IPS-18a (cell line): ENCODE results near the gene CCDC137.

Source experiments
- H3K27ac ChIP-seq: one replicate; pipeline ENCODE4 v1.5.1; 2013; ENCODE audit warnings: low read length
- H3K27me3 ChIP-seq: one replicate; pipeline ENCODE4 v1.6.1; 2013; ENCODE audit warnings: mild to moderate bottlenecking, low read length; ENCODE audit not compliant: control insufficient read depth, insufficient read depth
- H3K36me3 ChIP-seq: one replicate; pipeline ENCODE4 v1.6.1; 2013; ENCODE audit warnings: low read depth, low read length; ENCODE audit not compliant: control insufficient read depth
- H3K4me1 ChIP-seq: one replicate; pipeline ENCODE4 v1.6.1; 2013; ENCODE audit warnings: low read depth, low read length; ENCODE audit not compliant: control insufficient read depth
- H3K4me3 ChIP-seq: one replicate; pipeline ENCODE4 v1.5.1; 2013; ENCODE audit warnings: low read length
- H3K9ac ChIP-seq: one replicate; pipeline ENCODE4 v1.6.1; 2013; ENCODE audit warnings: mild to moderate bottlenecking, low read length, moderate library complexity
- H3K9me3 ChIP-seq: one replicate; pipeline ENCODE4 v1.6.1; 2013; ENCODE audit warnings: low read depth, low read length; ENCODE audit not compliant: control insufficient read depth

Gene CCDC137

GRCh38 chr17:81685108-81685507, 18.6 kb downstream of the CCDC137 start:
- H3K27ac ChIP-seq: no peak overlapping the region
- H3K9me3 ChIP-seq: no peaks in the 10 kb centered on the region
- H3K9ac ChIP-seq: peak overlapping the region; percentile 77
- H3K27me3 ChIP-seq: no peaks in the 10 kb centered on the region
- H3K36me3 ChIP-seq: peaks cover 27% of the 10 kb centered on the region
- H3K4me1 ChIP-seq: peaks cover 9% of the 10 kb centered on the region
- peak overlapping the region; percentile 91 for H3K4me3 ChIP-seq

- peaks cover 34% of the 10 kb centered on the region for H3K36me3 ChIP-seq
- H3K4me3 ChIP-seq: no peak overlapping the region
- H3K9me3 ChIP-seq: no peaks in the 10 kb centered on the region
- no peaks in the 10 kb centered on the region for H3K27me3 ChIP-seq
- no peak overlapping the region for H3K27ac ChIP-seq
- H3K4me1 ChIP-seq: peaks cover 9% of the 10 kb centered on the region
- no peak overlapping the region for H3K9ac ChIP-seq
These were observed 20.1 kb downstream of the CCDC137 start for GRCh38 chr17:81686614-81687013.

GRCh38 chr17:81687770-81688541, 21.4 kb downstream of the CCDC137 start:
- Histone ChIP-seq H3K27ac (no peak overlapping the region), H3K4me1 (peaks cover 7% of the 10 kb centered on the region), H3K9me3 (no peaks in the 10 kb centered on the region), H3K4me3 (no peak overlapping the region), H3K9ac (no peak overlapping the region), H3K36me3 (peaks cover 43% of the 10 kb centered on the region), H3K27me3 (no peaks in the 10 kb centered on the region)

GRCh38 chr17:81688616-81689015, 22.1 kb downstream of the CCDC137 start:
- no peak overlapping the region for H3K4me3 ChIP-seq
- no peak overlapping the region for H3K9ac ChIP-seq
- no peaks in the 10 kb centered on the region for H3K9me3 ChIP-seq
- H3K27me3 ChIP-seq: no peaks in the 10 kb centered on the region
- peaks cover 43% of the 10 kb centered on the region for H3K36me3 ChIP-seq
- no peak overlapping the region for H3K27ac ChIP-seq
- peaks cover 7% of the 10 kb centered on the region for H3K4me1 ChIP-seq

GRCh38 chr17:81690066-81690465, 23.5 kb downstream of the CCDC137 start:
- Histone ChIP-seq H3K36me3 (peaks cover 54% of the 10 kb centered on the region), H3K9ac (no peak overlapping the region), H3K27ac (no peak overlapping the region), H3K27me3 (no peaks in the 10 kb centered on the region), H3K4me3 (no peak overlapping the region), H3K9me3 (no peaks in the 10 kb centered on the region), H3K4me1 (no peaks in the 10 kb centered on the region)

GRCh38 chr17:81690549-81690948, 24.0 kb downstream of the CCDC137 start:
- no peaks in the 10 kb centered on the region for H3K4me1 ChIP-seq
- H3K27ac ChIP-seq: no peak overlapping the region
- no peaks in the 10 kb centered on the region for H3K27me3 ChIP-seq
- H3K9me3 ChIP-seq: no peaks in the 10 kb centered on the region
- no peak overlapping the region for H3K9ac ChIP-seq
- H3K36me3 ChIP-seq: peaks cover 58% of the 10 kb centered on the region
- H3K4me3 ChIP-seq: no peak overlapping the region

- Histone ChIP-seq H3K27me3 (no peaks in the 10 kb centered on the region), H3K36me3 (peaks cover 57% of the 10 kb centered on the region), H3K4me1 (no peaks in the 10 kb centered on the region), H3K9me3 (no peaks in the 10 kb centered on the region), H3K9ac (no peak overlapping the region), H3K27ac (no peak overlapping the region), H3K4me3 (no peak overlapping the region)
These were observed 24.7 kb downstream of the CCDC137 start for GRCh38 chr17:81691196-81691595.

GRCh38 chr17:81691608-81692007, 25.1 kb downstream of the CCDC137 start:
- Histone ChIP-seq H3K36me3 (peaks cover 53% of the 10 kb centered on the region), H3K27me3 (no peaks in the 10 kb centered on the region), H3K9me3 (no peaks in the 10 kb centered on the region), H3K4me1 (no peaks in the 10 kb centered on the region), H3K4me3 (no peak overlapping the region), H3K9ac (no peak overlapping the region), H3K27ac (no peak overlapping the region)

- Histone ChIP-seq H3K27ac (no peak overlapping the region), H3K4me1 (no peaks in the 10 kb centered on the region), H3K9ac (no peak overlapping the region), H3K9me3 (no peaks in the 10 kb centered on the region), H3K36me3 (peaks cover 52% of the 10 kb centered on the region), H3K27me3 (no peaks in the 10 kb centered on the region), H3K4me3 (no peak overlapping the region)
These were observed 27.1 kb downstream of the CCDC137 start for GRCh38 chr17:81693509-81694210.

GRCh38 chr17:81694810-81695209, 28.3 kb downstream of the CCDC137 start:
- no peak overlapping the region for H3K9ac ChIP-seq
- H3K4me1 ChIP-seq: no peaks in the 10 kb centered on the region
- H3K4me3 ChIP-seq: no peak overlapping the region
- H3K36me3 ChIP-seq: peaks cover 53% of the 10 kb centered on the region
- H3K27ac ChIP-seq: no peak overlapping the region
- no peaks in the 10 kb centered on the region for H3K9me3 ChIP-seq
- no peaks in the 10 kb centered on the region for H3K27me3 ChIP-seq

GRCh38 chr17:81695211-81695610, 28.7 kb downstream of the CCDC137 start:
- Histone ChIP-seq H3K9me3 (no peaks in the 10 kb centered on the region), H3K4me1 (no peaks in the 10 kb centered on the region), H3K9ac (no peak overlapping the region), H3K27ac (no peak overlapping the region), H3K27me3 (no peaks in the 10 kb centered on the region), H3K36me3 (peaks cover 53% of the 10 kb centered on the region), H3K4me3 (no peak overlapping the region)

GRCh38 chr17:81695801-81696200, 29.3 kb downstream of the CCDC137 start:
- H3K4me3 ChIP-seq: no peak overlapping the region
- H3K4me1 ChIP-seq: no peaks in the 10 kb centered on the region
- H3K27ac ChIP-seq: no peak overlapping the region
- no peaks in the 10 kb centered on the region for H3K27me3 ChIP-seq
- no peak overlapping the region for H3K9ac ChIP-seq
- no peaks in the 10 kb centered on the region for H3K9me3 ChIP-seq
- peaks cover 55% of the 10 kb centered on the region for H3K36me3 ChIP-seq
